MG63 (cell line): Measurements from ENCODE around the gene PMAIP1. TPM values are rescaled to one million over a fixed set of nuclear protein-coding genes. Genes with fewer than 3 reads are reported as not detected.

Experiments used
- total RNA-seq: library from RNA; depleted of rRNA; stranded (reverse); fragments of >200 nt; shearing (Covaris generic); gene quantifications from 2 replicates; pipeline ENCODE4 v1.2.3, GENCODE V29; 2014; ENCODE audit warnings: low replicate concordance; rRNA removed

The PMAIP1 gene
- total RNA-seq, 1 experiment from 2014 or later, result 14.1 TPM

Other genes with a start within 250 kb of the PMAIP1 start
- 26.3 and 50.0 TPM in 2 replicates for gene CCBE1, start 202.6 kb upstream of the PMAIP1 start, total RNA-seq